Neural progenitor cell (in vitro differentiated cells): ENCODE results near the gene C3orf22. TPM values are rescaled to one million over a fixed set of nuclear protein-coding genes. Genes with fewer than 3 reads are reported as not detected.

Source experiments
- DNase-seq: peaks from one replicate; pipeline ENCODE4 v3.0.0-alpha.2; 2016; ENCODE audit warnings: low spot score
- H2AFZ ChIP-seq: fragments of 200-600 bp; sonication (generic); replicated peaks from 2 replicates; pipeline ENCODE4 v1.6.1; 2016; ENCODE audit warnings: antibody characterized with exemption
- H3F3A ChIP-seq: fragments of 200-600 bp; sonication (generic); 2 replicates; pipeline ENCODE4 v1.6.1; 2016; ENCODE audit warnings: antibody characterized with exemption, low read depth
- H3K27ac ChIP-seq: fragments of 200-600 bp; sonication (generic); 2 replicates; pipeline ENCODE4 v1.5.1; 2016; ENCODE audit warnings: mild to moderate bottlenecking
- H3K27me3 ChIP-seq: fragments of 200-600 bp; sonication (generic); 2 replicates; pipeline ENCODE4 v1.6.1; 2016; ENCODE audit warnings: mild to moderate bottlenecking, moderate library complexity
- H3K36me3 ChIP-seq: fragments of 200-600 bp; sonication (generic); 2 replicates; pipeline ENCODE4 v1.5.1; 2016
- H3K4me1 ChIP-seq: fragments of 200-600 bp; sonication (generic); 2 replicates; pipeline ENCODE4 v1.6.1; 2016; ENCODE audit warnings: mixed run types
- H3K4me2 ChIP-seq: fragments of 200-600 bp; sonication (generic); 2 replicates; pipeline ENCODE4 v1.6.1; 2016
- H3K4me3 ChIP-seq: fragments of 200-600 bp; sonication (generic); 2 replicates; pipeline ENCODE4 v1.5.1; 2016
- H3K79me2 ChIP-seq: fragments of 200-600 bp; sonication (generic); 2 replicates; pipeline ENCODE4 v1.6.1; 2016; ENCODE audit warnings: low read depth
- H3K9ac ChIP-seq: fragments of 200-600 bp; sonication (generic); 2 replicates; pipeline ENCODE4 v1.6.1; 2016
- H3K9me3 ChIP-seq: fragments of 200-600 bp; sonication (generic); 2 replicates; pipeline ENCODE4 v1.5.1; 2016; ENCODE audit warnings: low read depth
- H4K20me1 ChIP-seq: fragments of 200-600 bp; sonication (generic); 2 replicates; pipeline ENCODE4 v1.6.1; 2016; ENCODE audit warnings: low read depth
- H3K27ac Mint-ChIP-seq: 3 replicates; pipeline ENCODE4 v1.8.0; 2021; ENCODE audit warnings: mixed read lengths
- H3K27me3 Mint-ChIP-seq: 2 replicates; pipeline ENCODE4 v1.8.0; 2022; ENCODE audit warnings: low read depth, mild to moderate bottlenecking, inconsistent platforms, moderate library complexity, mixed read lengths; ENCODE audit not compliant: insufficient read depth
- H3K36me3 Mint-ChIP-seq: 3 replicates; pipeline ENCODE4 v1.8.0; 2021; ENCODE audit warnings: mixed read lengths
- H3K4me1 Mint-ChIP-seq: 3 replicates; pipeline ENCODE4 v1.8.0; 2021; ENCODE audit warnings: mixed read lengths
- H3K4me3 Mint-ChIP-seq: 3 replicates; pipeline ENCODE4 v1.8.0; 2021; ENCODE audit warnings: mild to moderate bottlenecking, moderate library complexity, mixed read lengths
- H3K9me3 Mint-ChIP-seq: 3 replicates; pipeline ENCODE4 v1.8.0; 2020; ENCODE audit warnings: mixed read lengths
- CTCF ChIP-seq: fragments of 200-600 bp; sonication (generic); IDR thresholded peaks from 2 replicates; pipeline ENCODE4 v1.5.1; 2017; ENCODE audit warnings: antibody characterized with exemption, mild to moderate bottlenecking
- EZH2 ChIP-seq: fragments of 200-600 bp; sonication (generic); IDR thresholded peaks from 2 replicates; pipeline ENCODE4 v1.6.1; 2017; ENCODE audit warnings: antibody characterized with exemption, mild to moderate bottlenecking, moderate library complexity
- EZH2phosphoT487 ChIP-seq: fragments of 200-600 bp; sonication (generic); IDR thresholded peaks from 2 replicates; pipeline ENCODE4 v1.6.1; 2017; ENCODE audit warnings: antibody characterized with exemption
- total RNA-seq: library from RNA; depleted of rRNA; stranded (reverse); fragments of >200 nt; gene quantifications from 2 replicates; pipeline ENCODE4 v1.2.3, GENCODE V29; 2015; ENCODE audit warnings: low replicate concordance

C3orf22 gene
- total RNA-seq, 1 donor from 2014 or later, result not detected

- H3K4me2 ChIP-seq, result no peak overlapping the region
- no peaks in the 10 kb centered on the region for H3K9me3 ChIP-seq
- no peaks in the 10 kb centered on the region for H3K27me3 ChIP-seq
- H3K4me1 ChIP-seq, result peaks cover 16% of the 10 kb centered on the region
- Mint-ChIP-seq H3K9me3 (no peaks in the 10 kb centered on the region), H3K4me3 (no peak overlapping the region), H3K36me3 (no peaks in the 10 kb centered on the region), H3K27me3 (no peaks in the 10 kb centered on the region), H3K4me1 (peaks cover 22% of the 10 kb centered on the region), H3K27ac (peak overlapping the region; percentile 87)
- H3K79me2 ChIP-seq, result no peaks in the 10 kb centered on the region
- no peak overlapping the region for H3K27ac ChIP-seq
- H3K9ac ChIP-seq, result no peak overlapping the region
- no peak overlapping the region for H3K4me3 ChIP-seq
- DNase-seq, result no peak
- no peaks in the 10 kb centered on the region for H4K20me1 ChIP-seq
- H3K36me3 ChIP-seq, result no peaks in the 10 kb centered on the region
- H2AFZ ChIP-seq, result no peak overlapping the region
- TF ChIP-seq EZH2phosphoT487 (no peak), EZH2 (no peak), CTCF (no peak)
- H3F3A ChIP-seq, result no peaks in the 10 kb centered on the region
Measured at GRCh38 chr3:126553284-126554084, 5.2 kb downstream of the C3orf22 start.

- no peak overlapping the region for H3K4me3 Mint-ChIP-seq
- Histone ChIP-seq H2AFZ (no peak overlapping the region), H3K36me3 (no peaks in the 10 kb centered on the region), H3K27me3 (no peaks in the 10 kb centered on the region), H3K27ac (no peak overlapping the region), H3K9me3 (no peaks in the 10 kb centered on the region), H3K4me3 (no peak overlapping the region), H3K9ac (no peak overlapping the region), H3K4me2 (no peak overlapping the region), H3F3A (no peaks in the 10 kb centered on the region), H4K20me1 (no peaks in the 10 kb centered on the region), H3K79me2 (no peaks in the 10 kb centered on the region), H3K4me1 (peaks cover 17% of the 10 kb centered on the region)
- no peaks in the 10 kb centered on the region for H3K9me3 Mint-ChIP-seq
- no peaks in the 10 kb centered on the region for H3K36me3 Mint-ChIP-seq
- TF ChIP-seq EZH2phosphoT487, result no peak
- TF ChIP-seq CTCF, result no peak
- no peak for TF ChIP-seq EZH2
- peaks cover 22% of the 10 kb centered on the region for H3K4me1 Mint-ChIP-seq
- H3K27me3 Mint-ChIP-seq, result no peaks in the 10 kb centered on the region
- no peak overlapping the region for H3K27ac Mint-ChIP-seq
- DNase-seq, result no peak
Measured at GRCh38 chr3:126552688-126553283, 5.9 kb downstream of the C3orf22 start.

- Histone ChIP-seq H3K9me3 (no peaks in the 10 kb centered on the region), H3K79me2 (no peaks in the 10 kb centered on the region), H3K9ac (no peak overlapping the region), H3K27ac (no peak overlapping the region), H3K4me1 (peaks cover 17% of the 10 kb centered on the region), H3K27me3 (no peaks in the 10 kb centered on the region), H2AFZ (no peak overlapping the region), H3K4me3 (no peak overlapping the region), H3K4me2 (no peak overlapping the region), H4K20me1 (no peaks in the 10 kb centered on the region), H3K36me3 (no peaks in the 10 kb centered on the region), H3F3A (no peaks in the 10 kb centered on the region)
- H3K9me3 Mint-ChIP-seq, result no peaks in the 10 kb centered on the region
- no peak for DNase-seq
- TF ChIP-seq EZH2phosphoT487, result no peak
- no peak for TF ChIP-seq CTCF
- TF ChIP-seq EZH2, result no peak
- H3K4me3 Mint-ChIP-seq, result no peak overlapping the region
- no peak overlapping the region for H3K27ac Mint-ChIP-seq
- H3K36me3 Mint-ChIP-seq, result no peaks in the 10 kb centered on the region
- H3K4me1 Mint-ChIP-seq, result peaks cover 27% of the 10 kb centered on the region
- H3K27me3 Mint-ChIP-seq, result no peaks in the 10 kb centered on the region
Measured at GRCh38 chr3:126551839-126552687, 6.7 kb downstream of the C3orf22 start.
